GM12874 (cell line): ENCODE measurements around the gene SLC35B1.

ENCODE experiments used
- TF ChIP-seq, protein P1 (sequence below): IDR thresholded peaks from 2 replicates; pipeline ENCODE4 v1.5.1; 2011; ENCODE audit warnings: low read depth, mild to moderate bottlenecking, control low read depth, low read length, moderate library complexity; ENCODE audit not compliant: insufficient read depth

SLC35B1 gene

DNA sequence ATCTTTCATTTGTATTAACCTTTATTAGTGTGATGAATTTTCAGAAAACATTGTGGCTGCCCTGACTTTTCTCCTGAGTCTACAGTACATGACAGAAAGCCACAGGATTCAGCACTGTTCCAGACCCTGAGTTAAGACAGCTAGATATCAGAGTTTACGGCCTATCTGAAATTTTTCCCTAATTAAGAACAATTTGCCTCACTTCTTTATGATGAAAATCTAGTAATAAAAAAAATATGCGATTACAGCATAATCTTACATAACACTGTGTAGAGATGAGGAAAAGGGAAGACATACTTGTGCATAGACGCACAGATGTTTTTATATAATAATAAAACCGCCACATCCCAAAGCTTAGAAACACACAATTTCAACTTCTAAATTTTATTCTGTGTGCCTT lies 37.1 kb downstream of the SLC35B1 start:
- TF ChIP-seq, protein P1, sequence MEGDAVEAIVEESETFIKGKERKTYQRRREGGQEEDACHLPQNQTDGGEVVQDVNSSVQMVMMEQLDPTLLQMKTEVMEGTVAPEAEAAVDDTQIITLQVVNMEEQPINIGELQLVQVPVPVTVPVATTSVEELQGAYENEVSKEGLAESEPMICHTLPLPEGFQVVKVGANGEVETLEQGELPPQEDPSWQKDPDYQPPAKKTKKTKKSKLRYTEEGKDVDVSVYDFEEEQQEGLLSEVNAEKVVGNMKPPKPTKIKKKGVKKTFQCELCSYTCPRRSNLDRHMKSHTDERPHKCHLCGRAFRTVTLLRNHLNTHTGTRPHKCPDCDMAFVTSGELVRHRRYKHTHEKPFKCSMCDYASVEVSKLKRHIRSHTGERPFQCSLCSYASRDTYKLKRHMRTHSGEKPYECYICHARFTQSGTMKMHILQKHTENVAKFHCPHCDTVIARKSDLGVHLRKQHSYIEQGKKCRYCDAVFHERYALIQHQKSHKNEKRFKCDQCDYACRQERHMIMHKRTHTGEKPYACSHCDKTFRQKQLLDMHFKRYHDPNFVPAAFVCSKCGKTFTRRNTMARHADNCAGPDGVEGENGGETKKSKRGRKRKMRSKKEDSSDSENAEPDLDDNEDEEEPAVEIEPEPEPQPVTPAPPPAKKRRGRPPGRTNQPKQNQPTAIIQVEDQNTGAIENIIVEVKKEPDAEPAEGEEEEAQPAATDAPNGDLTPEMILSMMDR = no peak

DNA sequence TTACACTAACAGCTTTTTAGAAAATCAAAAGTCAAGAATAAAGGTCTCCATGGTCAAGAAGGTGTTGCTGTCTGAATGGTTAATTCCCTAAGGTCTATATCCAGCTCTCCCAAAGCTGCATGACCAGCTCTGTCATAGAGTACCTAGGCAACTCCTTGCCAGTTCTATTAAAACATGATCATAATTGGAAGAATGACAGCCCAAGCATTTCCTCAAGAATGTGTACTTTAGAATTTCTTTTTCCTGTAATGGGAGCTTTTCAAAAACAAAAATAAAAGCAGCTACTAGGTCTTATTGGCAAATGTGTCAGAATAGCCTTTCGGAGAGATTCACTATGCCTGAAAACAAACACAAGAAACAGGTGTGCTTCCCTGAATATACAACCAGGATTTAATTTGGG lies 37.8 kb downstream of the SLC35B1 start:
- TF ChIP-seq, protein P1 = no peak

DNA sequence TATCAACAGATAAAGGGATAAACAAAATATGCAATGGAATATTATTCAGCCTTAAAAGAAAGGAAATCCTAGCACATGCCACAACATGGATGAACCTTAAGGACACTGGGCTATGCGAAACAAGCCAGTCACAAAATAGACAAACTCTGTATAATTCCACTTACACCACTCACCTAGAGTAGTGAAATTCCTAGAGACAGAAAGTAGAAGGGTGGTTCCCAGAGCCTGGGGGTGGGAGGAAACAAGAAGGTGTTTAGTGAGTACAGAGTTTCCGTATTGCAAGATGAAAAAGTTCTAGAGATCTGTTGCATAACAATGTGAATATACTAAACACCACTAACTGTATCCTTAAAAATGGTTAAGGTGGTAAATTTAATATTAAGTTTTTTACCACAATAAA lies 39.9 kb downstream of the SLC35B1 start:
- TF ChIP-seq, protein P1 = no peak

DNA sequence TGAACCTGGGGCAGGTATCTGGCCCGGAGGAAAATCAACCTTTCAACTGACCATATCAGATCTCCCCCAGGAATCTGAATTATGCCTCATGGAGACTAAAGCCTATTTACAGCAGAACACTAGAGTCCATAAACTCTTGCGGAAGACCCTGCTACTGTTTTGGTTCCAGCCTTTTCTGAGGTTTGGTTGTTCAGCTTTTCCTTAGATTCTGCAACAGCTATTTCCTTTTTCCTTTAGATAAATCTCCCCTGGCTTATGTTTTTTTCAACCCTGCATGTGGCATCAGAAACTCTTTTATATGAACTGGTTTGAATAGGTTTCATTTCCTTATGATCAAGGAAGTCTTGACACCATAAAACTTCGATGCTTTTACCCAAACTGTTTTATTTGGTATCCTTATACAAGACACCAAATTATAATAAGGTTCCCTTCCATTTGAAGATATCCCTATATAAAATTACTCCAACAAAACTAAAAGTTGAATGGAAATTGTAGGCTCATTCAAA lies 43.0 kb downstream of the SLC35B1 start:
- TF ChIP-seq, protein P1 = no peak

DNA sequence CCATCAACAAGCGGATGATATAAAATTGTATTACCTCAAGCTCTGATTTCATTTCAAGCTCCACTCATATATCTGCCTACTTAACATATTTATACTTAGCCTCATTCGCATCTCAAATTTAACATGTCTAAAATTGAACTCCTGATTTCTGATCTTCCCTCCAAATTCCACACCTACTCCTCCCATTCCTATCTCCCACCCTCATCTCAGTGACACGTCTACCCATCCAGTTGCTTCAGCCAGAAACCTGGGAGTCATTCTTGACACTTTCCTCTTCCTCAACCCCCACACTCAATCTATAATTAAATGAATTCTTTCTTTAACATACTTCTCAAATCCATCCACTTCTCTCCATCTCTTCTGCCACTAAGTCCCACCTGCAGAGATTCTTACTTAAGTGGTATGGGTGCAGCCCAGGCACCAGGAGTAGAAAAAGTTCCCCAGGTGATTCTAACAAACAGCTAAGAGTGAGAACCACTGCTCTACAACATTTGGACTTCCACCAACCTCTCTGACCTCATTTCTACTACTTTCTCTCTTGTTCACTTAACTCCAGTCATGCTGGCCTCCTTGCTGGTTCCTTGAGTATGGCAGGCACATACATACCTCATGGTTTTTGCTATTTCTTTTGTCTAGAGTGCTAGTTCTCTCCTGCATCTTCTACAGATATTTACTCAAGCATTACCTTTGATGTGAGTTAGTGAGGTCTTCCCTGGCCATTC lies 47.9 kb downstream of the SLC35B1 start:
- TF ChIP-seq, protein P1 = no peak

DNA sequence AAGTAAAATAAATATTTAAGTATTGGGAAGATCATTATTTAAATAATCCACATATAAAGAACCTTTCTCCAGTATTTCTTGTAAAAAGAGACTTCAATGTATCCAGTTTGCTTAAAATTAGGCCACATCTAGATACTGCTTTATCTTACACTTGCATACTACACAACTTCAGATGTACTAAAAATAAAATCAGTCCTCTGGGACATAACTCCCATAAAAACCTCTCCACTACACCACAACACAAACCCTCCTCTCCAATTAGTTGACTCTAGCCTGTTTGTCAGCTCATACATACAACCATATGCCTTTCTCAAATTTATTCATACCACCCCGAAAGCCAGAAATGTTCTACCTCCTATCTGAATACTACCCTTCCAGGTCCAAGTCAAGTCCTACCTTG lies 51.5 kb downstream of the SLC35B1 start:
- TF ChIP-seq, protein P1 = no peak
